Activated T-helper 1 cell treated with Interleukin-2 at 50 U/mL for 16 hours (primary cell): ENCODE measurements around the gene TGM1.

Experiments used
- DNase-seq: peaks from one replicate; pipeline ENCODE4 v3.0.0-alpha.2; 2020; ENCODE audit warnings: low read depth

Gene TGM1

DNA sequence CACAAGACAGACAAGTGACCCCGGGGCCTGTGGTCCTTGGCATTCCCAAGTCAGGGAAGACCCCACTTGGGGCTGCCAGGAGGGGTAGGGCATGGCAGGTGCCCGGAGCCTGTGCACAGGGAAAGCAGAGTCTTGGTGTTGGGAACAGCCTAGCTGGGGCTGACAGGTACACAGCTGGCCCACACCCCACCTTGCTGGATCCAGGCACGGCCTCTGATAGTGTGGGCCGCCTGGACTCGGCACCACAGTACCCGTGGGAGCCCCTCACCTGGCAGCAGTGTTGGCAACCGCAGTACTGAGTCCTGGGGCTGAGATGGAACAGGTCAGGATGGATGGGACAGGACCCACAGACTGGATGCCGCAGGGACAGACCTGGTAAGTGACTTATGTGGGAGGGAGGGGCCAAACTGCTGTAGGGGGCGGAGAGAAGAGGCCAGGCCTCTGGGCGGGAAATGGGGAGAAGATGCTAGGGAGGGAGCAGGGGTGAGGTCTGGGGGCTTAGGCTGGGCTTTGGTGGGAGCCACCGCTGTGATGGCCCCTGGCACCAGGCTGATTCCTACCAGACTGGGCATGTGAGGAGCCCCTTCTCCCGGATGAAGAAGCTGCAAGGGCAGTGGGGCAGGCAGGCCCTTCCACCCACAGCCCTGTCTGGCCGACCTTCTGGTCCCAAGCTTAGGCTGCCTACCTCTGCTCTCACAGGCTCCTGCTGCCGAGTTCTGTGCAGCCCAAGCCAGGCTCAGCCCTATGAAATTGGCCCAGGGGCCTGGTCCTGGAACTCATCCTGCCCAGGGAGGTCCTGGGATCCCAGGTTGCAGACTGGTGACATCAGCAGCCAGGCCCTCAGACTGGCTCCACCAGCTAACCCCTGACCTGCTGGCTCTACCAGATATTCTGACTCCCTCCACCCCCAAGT is at the start of gene TGM1:
TSS of gene TGM1 (minus strand) at position 357 of the 913 bp plus-strand sequence. CDS start 825 bp downstream, outside the sequence.
- no peak for DNase-seq

DNA sequence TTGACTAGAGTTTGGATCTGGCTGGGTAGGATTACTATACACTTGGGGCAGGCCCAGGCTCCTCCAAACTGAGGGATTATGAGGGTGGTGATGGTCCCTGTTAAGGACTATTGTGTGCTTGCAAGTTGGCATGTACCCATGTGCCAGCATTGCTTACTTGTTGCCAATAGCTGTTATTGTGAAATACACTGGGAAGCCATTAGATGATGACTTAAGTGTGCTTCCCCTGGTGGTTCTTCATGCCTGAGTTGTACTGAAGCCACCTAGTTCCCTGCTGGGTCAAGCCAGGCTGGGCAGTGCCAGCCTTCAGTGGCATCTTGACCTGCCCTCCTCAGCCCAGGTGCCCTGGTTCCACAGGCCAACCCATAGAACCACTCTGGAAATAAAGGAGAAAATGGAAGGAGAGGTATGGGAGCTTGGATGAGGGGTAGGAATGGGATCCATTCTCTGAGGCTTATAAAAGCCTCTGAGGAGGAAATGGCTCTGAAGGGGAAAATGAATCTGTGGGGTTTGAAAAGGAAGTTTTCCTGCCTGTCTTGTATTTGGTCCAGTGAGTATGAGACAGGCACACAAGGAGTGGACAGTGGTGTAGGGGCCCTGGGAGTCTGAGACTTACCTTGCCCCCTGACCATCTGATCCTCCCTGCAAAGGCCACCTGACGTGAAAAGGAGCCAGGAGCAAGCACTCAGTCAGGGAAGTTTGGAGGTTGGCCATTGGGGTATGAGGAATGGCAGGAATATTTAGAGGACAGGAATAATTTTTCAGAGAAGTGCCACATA is 49.0 kb upstream of the TGM1 start:
- DNase-seq: no peak

DNA sequence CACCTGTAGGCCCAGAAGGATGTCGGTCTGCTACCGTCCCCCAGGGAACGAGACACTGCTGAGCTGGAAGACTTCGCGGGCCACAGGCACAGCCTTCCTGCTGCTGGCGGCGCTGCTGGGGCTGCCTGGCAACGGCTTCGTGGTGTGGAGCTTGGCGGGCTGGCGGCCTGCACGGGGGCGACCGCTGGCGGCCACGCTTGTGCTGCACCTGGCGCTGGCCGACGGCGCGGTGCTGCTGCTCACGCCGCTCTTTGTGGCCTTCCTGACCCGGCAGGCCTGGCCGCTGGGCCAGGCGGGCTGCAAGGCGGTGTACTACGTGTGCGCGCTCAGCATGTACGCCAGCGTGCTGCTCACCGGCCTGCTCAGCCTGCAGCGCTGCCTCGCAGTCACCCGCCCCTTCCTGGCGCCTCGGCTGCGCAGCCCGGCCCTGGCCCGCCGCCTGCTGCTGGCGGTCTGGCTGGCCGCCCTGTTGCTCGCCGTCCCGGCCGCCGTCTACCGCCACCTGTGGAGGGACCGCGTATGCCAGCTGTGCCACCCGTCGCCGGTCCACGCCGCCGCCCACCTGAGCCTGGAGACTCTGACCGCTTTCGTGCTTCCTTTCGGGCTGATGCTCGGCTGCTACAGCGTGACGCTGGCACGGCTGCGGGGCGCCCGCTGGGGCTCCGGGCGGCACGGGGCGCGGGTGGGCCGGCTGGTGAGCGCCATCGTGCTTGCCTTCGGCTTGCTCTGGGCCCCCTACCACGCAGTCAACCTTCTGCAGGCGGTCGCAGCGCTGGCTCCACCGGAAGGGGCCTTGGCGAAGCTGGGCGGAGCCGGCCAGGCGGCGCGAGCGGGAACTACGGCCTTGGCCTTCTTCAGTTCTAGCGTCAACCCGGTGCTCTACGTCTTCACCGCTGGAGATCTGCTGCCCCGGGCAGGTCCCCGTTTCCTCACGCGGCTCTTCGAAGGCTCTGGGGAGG is 47.9 kb upstream of the TGM1 start, which contains the start of gene LTB4R:
TSS of gene LTB4R (plus strand) at position 857 of the 959 bp plus-strand sequence. CDS start 4,150 bp downstream, outside the sequence.
- peak; percentile 62 for DNase-seq

DNA sequence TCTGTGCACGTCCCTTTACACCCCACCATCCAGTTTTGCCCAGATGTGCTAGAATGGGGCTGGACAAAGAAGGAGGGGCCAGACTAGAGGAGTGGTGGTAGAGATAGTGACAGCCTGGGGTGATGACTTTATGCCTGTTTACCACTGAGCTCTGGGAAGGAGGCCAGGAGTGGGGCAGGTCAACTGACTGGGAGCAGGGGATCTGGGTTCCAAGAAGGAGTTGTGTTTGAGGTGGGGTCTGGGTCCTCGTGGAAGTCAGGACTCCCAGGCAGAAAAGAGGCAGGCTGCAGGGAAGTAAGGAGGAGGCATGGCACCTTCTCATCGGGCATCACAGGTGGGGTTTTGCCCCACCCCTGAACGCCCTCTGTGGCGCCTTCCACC is 47.3 kb upstream of the TGM1 start:
- DNase-seq: no peak

DNA sequence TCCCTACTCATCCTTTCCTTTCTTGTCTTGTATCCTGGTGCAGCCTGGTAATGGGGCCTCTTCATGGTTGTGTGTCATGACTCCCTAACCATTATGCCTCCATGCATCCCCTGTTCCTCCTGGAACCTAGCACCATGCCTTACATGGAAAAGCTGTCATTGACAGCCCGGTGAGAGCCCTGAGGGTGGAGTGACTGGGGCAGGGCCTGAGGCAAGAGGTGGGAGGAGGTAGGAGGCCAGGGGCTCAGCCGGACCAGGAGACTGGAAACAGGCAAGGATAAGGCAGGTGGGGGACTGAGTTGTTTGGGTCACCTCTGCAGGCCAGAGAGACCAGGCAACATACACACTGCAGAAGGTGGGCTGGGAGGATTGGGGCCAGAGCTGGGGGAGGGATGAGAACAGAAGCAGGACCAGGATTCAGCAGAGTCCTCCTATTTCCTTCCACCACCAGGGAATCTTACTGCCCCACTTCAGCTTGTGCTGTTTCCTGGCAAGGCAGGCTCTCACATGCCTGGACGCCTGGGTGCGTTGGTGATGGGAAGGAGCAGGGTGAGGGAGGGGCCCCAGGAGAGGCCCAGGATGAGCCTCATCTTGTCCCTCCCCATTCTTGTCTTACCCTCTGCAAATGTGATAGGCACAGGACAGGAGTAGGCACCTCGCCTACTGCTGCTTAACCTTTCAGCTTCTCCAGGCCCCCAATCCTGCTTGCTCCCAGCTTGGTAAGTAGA is 46.7 kb upstream of the TGM1 start, which contains the start of gene LTB4R2:
TSS of gene LTB4R2 (plus strand) at position 603 of the 727 bp plus-strand sequence. CDS start 525 bp downstream, outside the sequence.
- DNase-seq: no peak

DNA sequence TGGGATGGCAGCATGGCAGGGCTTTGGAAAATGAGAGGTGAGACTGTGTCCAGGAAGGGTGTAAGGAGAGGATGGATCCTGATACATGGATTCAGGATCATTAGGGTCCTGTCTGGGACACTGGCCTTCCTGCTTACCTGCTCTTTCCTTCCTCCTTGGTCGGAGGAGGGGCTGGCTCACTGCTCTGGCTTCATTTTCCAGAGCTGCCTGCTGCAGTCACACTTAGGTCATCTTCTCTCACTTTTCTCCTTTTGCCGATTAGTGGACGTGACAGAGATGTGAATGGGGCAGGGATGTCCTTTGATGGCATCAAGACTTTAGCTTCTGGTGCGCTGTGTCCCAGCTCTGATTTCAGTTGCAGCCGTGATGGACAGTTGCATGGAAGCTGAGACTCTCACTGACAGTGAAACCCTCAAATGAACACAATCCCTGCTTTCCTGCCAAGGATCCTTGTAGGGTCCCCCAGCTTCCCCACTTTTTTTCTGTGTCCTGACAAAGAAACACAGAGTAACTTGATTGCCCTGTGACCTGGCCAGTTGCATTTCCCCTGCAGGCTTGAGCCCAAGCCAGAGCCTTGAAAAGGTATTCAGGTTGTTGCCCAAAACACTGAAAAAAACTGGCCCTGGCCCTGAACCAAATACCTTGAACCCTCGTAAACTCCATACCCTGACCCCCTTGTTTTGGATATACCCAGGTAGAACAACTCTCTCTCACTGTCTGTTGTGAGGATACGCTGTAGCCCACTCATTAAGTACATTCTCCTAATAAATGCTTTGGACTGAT is 45.6 kb upstream of the TGM1 start:
- DNase-seq: no peak

DNA sequence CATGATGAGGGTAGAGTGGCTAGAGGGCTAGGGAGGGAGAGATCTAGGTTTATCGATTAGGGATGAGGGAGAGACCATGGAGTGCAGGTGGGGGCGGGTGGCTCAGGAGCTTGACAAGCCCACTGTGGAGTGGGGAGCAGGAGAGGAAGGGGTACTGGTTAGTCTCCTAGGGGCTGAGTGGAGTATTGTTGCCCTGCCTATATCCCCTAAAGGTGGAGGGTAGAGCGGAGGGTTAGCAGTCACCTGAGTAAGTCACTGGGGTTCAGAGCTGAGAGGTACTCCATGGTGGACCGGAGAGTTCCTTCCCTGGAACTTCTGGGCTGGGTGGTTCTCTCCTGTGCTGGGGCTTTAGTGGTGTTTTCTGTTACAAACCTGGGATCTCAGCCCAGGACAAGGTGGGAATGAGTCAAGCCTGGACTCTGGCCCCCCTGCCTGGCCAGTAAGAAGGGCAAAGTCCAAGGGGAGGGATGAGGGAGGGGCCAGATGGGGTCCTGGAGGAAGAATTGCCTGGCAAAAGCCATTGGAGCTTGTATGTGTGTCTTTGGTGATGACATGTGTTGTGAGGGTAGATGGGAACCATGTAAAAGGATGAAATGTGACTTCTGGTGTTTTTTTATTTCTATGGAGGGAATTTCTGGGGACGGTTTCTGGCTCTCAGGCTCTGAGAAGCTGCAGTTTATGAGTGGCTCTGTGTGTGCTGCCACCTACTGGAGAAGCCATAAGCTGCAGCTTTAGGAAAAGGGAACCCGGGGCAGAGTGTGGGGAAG is 44.8 kb upstream of the TGM1 start, which contains the start of gene CIDEB:
TSS of gene CIDEB (minus strand) at position 403 of the 767 bp plus-strand sequence. CDS start at position 284, 119 bp downstream.
- DNase-seq: peak; percentile 26

- no peak for DNase-seq
Measured at GRCh38 chr14:24307156-24307574, 44.2 kb upstream of the TGM1 start.

DNA sequence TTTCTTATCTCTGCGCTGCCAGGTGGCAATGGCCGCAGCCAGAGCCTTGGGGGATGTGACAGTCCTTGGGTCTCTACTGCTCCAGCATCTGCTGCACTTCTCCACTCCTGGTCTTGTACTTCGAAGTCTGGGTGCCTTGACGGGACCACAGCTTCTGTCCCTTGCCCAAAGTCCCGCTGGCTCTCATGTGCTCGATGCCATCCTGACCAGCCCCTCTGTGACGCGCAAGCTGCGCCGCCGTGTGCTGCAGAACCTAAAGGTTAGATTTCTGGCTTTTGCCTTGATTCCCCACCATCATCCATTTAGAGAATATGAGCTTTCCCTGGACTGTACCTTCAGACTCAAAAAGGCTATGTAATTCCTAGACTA is 41.0 kb upstream of the TGM1 start:
- no peak for DNase-seq

GRCh38 chr14:24300326-24300980 is 37.5 kb upstream of the TGM1 start:
- no peak for DNase-seq

DNA sequence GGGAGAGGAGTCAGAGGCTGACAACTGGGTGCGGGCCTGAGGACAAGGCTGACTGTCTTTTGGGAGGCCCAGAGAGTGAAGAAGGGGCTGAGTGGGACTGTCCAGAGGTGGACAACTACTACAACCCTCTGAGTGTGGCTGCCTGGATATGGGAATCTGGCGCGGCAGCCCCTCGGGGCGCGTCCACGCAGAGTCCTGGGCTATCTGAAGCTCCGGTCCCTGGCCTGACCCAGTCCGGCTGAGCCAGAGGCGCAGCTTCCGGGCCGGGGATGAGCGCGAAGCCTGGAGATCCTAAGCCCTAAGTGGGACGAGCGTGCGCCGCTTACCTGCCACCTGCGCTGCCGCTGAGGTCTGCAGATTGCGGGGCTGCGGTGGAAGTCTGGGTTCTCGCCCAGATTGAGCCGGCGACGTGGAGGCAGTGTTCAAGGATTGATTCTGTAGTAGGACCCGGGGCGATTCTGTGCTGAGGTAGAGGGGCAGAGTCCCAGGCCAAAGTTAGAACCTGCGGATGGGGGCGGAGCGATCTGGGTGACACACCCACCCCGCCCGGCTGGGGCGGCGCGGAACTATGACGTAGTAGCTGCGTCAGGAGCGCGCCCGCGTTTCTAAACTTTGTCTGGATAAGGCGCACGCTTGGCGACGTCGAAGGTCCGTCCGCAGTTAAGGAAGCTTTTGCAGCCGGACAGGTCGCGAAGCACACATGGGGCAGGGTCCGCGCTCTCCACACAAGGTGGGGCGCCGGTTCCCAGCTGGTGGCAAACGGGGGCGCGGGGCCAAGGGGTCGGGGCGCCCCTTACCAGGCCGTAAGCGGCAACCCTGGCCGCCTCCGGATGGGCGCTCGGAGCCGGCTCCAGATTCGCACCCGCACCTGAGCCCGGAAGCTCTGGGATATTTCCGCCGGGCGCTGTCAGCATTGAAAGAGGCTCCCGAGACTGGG is 36.5 kb upstream of the TGM1 start, which contains the start of the genes DHRS1 and NOP9:
TSS of gene DHRS1 (minus strand) at position 526 of the 937 bp plus-strand sequence. CDS start 674 bp downstream, outside the sequence.
TSS of gene NOP9 (plus strand) at position 596 of the 937 bp plus-strand sequence. CDS start at position 701, 105 bp downstream.
- DNase-seq: peak; percentile 87

DNA sequence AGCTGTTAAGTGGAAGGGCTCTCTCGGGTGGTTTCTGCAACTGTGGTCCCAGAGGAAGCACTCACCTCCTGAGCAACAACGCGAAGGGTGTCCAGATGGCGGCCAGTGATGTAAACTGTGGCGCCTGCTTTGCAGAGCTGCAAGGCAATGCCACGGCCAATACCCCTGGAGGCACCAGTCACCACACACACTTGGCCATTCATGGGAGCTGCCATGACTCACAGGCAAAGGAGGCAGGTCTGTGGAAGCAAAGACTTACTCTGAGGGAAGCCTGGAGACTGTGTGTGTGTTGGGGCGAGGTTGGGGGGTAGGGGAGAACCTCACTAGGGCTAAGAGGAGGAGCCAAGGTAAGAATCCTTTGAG is 35.9 kb upstream of the TGM1 start:
- DNase-seq: no peak

DNA sequence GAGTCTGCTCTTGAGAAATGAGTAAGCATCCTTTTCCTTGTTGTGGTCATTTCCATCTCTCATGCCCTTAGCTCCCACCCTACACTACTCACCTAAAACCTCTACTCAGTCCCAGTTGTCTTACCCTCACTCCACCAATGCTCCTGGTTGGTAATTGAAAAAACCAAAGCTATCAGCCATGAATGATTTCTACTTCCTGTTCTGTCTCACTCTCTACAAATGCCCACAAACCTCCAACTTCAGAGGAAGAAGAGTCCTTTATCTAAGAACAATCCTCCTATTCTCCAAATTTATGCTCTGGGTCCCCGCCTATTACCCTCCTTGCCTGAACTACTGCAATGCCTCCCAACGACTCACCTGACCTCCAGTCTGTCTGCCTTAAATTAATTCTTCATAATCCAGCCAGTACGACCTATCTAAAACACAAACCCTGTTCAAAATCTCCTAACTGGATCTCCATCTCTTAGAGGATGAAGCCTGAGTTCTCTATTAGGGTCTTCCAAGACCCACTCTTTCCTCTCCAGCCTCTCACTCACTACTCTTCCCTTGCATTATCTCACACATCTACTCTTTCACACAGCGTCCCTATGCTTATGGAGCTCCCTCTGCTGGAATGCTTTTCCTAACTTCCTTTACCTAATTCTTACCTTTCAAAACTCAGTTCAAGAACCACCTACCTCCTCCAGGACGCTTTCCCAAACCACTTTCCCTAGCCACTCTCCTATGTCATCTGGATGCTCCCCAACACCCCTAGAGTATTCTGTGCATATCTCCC is 34.4 kb upstream of the TGM1 start:
- no peak for DNase-seq

DNA sequence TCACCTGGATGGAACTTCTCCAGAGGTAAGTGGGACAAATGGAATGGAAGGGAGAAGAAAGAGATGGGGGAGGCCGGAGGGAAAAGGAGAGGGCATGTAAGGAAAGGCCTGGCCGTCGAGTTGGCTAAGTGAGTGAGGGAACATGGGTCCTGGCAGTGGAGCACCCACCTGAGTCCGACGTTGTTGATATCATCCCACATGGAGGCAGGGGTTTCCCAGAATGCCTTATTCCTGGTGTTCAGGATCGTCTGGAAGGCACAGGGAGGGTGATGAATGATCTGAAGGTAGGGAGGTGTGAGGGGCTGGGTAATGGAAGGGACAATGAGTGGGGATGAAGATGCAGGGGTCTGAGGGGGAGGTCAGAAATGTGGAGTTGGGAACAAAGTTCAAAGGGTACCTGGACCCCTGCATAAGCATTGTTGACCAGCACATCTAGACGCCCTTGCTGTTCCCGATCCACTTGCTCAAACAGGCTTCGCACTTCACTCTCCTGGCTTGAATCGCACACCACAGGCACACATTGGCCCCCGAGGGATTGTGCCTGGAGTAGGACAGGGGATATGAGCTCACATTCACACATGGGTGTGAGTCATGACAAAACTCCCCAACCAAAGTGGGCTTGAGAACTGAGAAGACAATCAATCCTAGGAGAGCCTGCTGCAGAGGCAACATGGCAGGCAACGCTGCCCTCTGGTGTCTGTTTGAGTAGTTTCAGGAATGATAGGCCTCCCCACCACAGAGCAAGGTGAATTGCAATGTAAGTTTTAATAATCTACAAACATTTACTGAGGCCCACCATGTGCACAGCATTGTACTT is 33.6 kb upstream of the TGM1 start:
- DNase-seq: peak; percentile 47

GRCh38 chr14:24293525-24293924 is 30.5 kb upstream of the TGM1 start:
- no peak for DNase-seq
